Coronary artery (tissue), 2 donors: ENCODE data around the gene HTRA3.

ENCODE experiments used
- DNase-seq: peaks from one replicate; pipeline ENCODE4 v3.0.0-alpha.2; 2017; ENCODE audit warnings: low spot score
- H3K27ac ChIP-seq, 2 donors: fragments of 200-600 bp; sonication (generic); one replicate each; pipeline ENCODE4 v1.5.1; 2016 to 2019
- H3K4me3 ChIP-seq: fragments of 200-600 bp; sonication (generic); 2 replicates; pipeline ENCODE4 v1.5.1; 2016; ENCODE audit warnings: mild to moderate bottlenecking, moderate library complexity
- TF ChIP-seq, protein P1 (sequence below): fragments of 200-600 bp; sonication (generic); IDR thresholded peaks from one replicate; pipeline ENCODE4 v1.5.1; 2019; ENCODE audit warnings: antibody characterized with exemption

HTRA3 gene

DNA sequence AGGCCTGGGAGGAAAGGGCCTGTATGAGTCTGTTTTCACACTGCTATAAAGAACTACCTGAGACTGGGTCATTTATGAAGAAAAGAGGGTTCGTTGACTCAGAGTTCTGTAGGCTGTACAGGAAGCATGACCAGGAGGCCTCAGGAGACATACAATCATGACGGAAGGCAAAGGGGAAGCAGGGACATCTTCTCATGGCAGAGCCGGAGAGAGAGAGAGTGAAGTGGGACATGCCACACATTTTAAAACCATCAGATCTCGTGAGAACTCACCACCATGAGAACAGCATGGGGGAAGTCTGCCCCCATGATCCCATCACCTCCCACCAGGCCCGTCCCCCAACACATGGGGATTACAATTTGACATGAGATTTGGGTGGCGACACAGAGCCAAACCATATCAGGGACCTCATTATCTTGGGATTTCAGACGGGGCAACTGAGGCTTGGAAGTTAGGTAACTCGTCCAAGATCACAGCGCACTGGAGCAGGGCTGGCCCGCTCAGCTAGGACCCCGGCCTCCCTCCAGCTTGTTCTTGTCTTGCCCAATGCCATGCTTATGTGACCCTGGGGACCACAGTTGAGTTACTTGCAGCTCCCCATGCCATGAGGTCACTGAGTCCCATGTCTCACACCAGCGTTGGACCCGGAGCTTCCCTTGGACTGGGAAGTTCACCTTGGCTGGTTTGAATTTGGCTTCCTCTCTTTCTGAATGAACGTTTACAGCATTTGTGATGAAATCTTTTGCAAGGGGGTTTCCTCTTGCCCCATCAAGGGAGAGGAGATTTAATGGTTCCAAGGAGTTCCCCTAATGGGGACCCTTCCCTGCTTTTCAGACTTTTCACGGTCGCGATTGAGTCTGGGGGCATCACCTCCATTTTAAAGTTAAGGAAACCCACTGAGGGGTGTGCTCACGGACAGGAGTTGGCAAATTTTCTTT lies 18.1 kb downstream of the HTRA3 start:
- Histone ChIP-seq H3K27ac (no peak overlapping the region), H3K4me3 (no peak overlapping the region)
- no peak for DNase-seq
- TF ChIP-seq, protein P1, sequence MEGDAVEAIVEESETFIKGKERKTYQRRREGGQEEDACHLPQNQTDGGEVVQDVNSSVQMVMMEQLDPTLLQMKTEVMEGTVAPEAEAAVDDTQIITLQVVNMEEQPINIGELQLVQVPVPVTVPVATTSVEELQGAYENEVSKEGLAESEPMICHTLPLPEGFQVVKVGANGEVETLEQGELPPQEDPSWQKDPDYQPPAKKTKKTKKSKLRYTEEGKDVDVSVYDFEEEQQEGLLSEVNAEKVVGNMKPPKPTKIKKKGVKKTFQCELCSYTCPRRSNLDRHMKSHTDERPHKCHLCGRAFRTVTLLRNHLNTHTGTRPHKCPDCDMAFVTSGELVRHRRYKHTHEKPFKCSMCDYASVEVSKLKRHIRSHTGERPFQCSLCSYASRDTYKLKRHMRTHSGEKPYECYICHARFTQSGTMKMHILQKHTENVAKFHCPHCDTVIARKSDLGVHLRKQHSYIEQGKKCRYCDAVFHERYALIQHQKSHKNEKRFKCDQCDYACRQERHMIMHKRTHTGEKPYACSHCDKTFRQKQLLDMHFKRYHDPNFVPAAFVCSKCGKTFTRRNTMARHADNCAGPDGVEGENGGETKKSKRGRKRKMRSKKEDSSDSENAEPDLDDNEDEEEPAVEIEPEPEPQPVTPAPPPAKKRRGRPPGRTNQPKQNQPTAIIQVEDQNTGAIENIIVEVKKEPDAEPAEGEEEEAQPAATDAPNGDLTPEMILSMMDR, result no peak

DNA sequence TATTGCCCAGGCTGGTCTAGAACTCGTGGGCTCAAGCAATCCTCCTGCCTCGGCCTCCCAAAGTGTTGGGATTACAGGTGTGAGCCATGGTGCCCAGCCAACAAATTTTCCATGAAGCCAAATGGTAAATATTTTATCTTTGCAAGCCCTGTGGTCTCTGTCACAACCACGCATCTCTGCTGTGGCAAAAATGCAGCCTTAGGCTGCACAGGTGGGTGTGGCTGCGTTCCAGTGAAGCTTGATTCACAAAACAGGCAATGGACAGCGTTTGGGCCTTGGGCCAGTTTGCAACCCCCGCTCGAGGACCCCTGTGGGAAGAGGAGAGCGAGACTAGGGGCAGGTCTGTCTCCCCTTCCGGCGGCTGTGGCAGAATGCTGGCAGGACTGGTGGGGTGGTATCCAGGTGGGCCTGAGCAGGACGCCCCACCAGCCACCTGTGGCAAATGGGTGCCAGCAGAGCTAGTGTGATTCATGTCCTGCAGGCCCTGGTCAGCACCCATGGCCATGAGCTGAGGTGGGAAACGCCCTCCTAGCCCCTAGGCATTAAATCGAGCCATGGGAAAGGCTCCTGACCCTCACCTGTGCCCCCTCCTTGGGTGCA lies 19.7 kb downstream of the HTRA3 start:
- H3K4me3 ChIP-seq, result no peak overlapping the region
- H3K27ac ChIP-seq, result no peak overlapping the region
- TF ChIP-seq, protein P1, result no peak
- no peak for DNase-seq

DNA sequence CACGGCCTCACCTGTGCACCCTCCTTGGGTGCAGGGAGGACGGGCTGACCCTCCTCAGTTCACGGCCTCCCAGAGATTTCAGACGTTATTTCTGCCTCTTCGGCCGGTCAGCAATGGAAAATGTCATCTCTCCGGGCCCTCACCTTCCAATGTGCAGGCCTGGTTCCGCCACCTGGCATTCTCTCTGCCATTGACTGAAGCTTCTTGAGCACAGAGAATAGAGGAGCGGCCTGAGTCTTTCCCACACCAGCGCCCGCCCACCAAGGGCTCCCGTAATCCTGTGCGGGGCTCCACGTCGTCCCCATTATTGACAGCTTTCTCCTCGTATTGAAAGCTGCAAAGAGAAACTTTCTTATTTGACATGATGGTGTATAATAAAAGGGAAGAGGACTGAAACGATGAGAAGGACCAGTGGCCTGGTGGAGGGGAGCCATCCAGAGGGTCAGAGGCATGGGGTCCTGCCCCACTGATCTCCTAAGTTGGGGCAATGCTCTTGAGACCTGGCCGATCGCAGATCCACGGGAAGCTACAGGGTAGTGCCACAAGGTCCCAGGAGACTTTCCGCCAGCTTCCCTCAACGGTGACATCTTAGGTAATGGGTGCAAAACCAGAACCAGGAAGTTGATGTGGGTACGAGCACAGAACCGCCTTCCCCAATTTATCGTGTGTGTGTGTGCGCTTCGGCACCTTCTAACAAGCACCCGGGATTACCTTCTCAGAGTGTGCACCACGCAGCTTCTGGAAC lies 20.6 kb downstream of the HTRA3 start:
- no peak for DNase-seq
- Histone ChIP-seq H3K4me3 (no peak overlapping the region), H3K27ac (no peak overlapping the region)
- TF ChIP-seq, protein P1, result no peak

DNA sequence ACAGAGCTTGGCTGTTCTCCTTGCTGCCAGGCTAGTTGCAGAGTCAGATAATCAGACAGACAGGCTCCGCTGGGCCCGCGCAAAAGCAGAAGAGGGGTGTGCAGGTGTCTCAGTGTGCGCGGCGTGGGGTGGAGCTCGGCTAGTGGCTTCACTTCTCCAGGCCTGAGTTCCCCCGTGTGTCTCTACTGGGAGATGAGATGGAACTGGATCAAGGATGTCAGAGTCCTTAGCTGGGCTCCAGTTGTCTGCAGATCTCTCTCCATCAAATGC lies 21.1 kb downstream of the HTRA3 start:
- TF ChIP-seq, protein P1, result no peak
- H3K4me3 ChIP-seq, result no peak overlapping the region
- no peak for DNase-seq
- H3K27ac ChIP-seq, result no peak overlapping the region

DNA sequence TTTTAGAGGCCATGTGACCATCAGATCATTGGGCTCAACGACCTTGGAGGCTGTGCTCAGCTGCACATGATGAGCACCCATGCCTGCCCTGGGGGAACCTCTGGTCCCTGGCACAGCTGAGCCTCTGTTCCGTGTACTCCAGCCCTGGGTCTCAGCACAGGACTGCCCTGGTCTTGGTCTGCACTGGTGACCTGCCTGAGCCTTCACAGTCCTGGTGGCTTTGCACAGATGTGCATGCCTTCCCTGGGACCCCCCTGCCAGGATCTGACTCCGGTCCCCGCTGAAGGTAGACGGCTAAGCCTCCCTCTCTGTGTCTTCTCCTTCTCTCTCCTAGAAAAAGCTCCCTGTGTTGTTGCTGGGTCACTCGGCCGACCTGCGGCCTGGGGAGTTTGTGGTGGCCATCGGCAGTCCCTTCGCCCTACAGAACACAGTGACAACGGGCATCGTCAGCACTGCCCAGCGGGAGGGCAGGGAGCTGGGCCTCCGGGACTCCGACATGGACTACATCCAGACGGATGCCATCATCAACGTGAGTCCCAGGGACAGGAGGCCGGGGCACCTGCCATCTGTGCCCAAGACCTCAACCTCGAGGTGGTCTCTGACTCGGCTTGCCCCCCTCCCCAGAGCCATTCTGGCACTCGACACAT lies 21.6 kb downstream of the HTRA3 start:
- H3K27ac ChIP-seq, result no peak overlapping the region
- H3K4me3 ChIP-seq, result no peak overlapping the region
- no peak for DNase-seq
- TF ChIP-seq, protein P1, result no peak

DNA sequence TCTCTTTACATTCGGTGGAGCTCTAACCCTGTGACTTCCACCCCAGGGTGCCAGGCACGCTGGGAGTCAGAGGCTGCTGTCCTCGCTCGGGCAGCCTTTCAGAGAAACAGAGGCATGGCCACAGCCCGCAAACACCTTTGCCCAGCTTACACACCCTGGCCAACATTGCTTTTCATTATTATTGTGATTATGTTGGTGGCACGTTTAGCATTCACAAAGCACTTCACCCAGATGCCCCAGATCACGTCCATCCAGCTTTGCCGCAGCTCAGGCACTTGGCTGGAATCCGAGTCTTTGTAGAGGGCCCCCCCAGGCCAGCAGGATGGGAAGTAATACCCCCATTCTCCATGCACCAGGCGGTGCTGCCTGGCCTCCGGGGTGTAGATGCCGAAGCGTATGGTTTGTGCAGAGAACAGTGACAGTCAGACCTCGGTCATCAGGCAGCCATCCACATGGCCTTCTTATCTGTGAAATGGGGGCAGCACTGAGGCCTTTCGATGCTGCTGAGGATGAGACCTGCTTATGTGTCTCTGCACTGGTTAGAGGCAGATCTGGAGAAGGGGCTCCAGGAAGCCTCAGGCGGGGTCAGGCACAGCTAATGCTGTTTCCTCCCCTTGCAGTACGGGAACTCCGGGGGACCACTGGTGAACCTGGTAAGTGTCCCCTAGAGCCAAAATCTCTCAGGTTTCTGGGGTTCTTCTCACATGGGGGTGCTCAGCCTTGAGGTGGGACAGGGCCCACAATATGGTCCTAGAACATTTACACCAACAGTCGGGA lies 22.3 kb downstream of the HTRA3 start:
- TF ChIP-seq, protein P1, result no peak
- no peak for DNase-seq
- no peak overlapping the region for H3K27ac ChIP-seq
- no peak overlapping the region for H3K4me3 ChIP-seq
